SK-N-SH treated with all-trans-retinoic acid at 6 μM for 48 hours (cell line): ENCODE measurements around the gene TNS3.

ENCODE experiments used
- ARNTL ChIP-seq: fragments of 450-650 bp; formaldehyde crosslinking; IDR thresholded peaks from 2 replicates; pipeline ENCODE4 v1.5.0; 2020; ENCODE audit warnings: low read depth, mild to moderate bottlenecking, moderate library complexity, borderline replicate concordance
- CSDC2 ChIP-seq: fragments of 250-450 bp; sonication (Bioruptor Pico); IDR thresholded peaks from 2 replicates; pipeline ENCODE4 v1.5.0; 2020; ENCODE audit warnings: mild to moderate bottlenecking, moderate library complexity
- PPARA ChIP-seq: fragments of 250-450 bp; sonication (Bioruptor Pico); IDR thresholded peaks from 2 replicates; pipeline ENCODE4 v1.5.0; 2020; ENCODE audit warnings: mild to moderate bottlenecking, borderline replicate concordance
- RARB ChIP-seq: fragments of 250-450 bp; sonication (Bioruptor Pico); IDR thresholded peaks from 2 replicates; pipeline ENCODE4 v1.8.0; 2021; ENCODE audit warnings: mild to moderate bottlenecking, moderate library complexity
- SNAI2 ChIP-seq: fragments of 250-450 bp; sonication (Bioruptor Pico); IDR thresholded peaks from 2 replicates; pipeline ENCODE4 v1.5.0; 2020; ENCODE audit warnings: mild to moderate bottlenecking, moderate library complexity
- TCF4 ChIP-seq: fragments of 250-450 bp; sonication (Bioruptor Pico); IDR thresholded peaks from 2 replicates; pipeline ENCODE4 v1.8.0; 2021; ENCODE audit warnings: mild to moderate bottlenecking, moderate library complexity, borderline replicate concordance
- ZFP30 ChIP-seq: fragments of 450-650 bp; formaldehyde crosslinking; IDR thresholded peaks from 2 replicates; pipeline ENCODE4 v1.5.0; 2022; ENCODE audit warnings: mild to moderate bottlenecking, moderate library complexity
- TF ChIP-seq, protein P1 (sequence below): fragments of 250-450 bp; sonication (Bioruptor Pico); IDR thresholded peaks from 2 replicates; pipeline ENCODE4 v1.8.0; 2021; ENCODE audit warnings: low read depth, mild to moderate bottlenecking, moderate library complexity, borderline replicate concordance
- TF ChIP-seq, protein P2 (sequence below): fragments of 250-450 bp; sonication (Bioruptor Pico); IDR thresholded peaks from 2 replicates; pipeline ENCODE4 v1.5.0; 2020; ENCODE audit warnings: mild to moderate bottlenecking, moderate library complexity
- TF ChIP-seq, protein P3 (sequence below): fragments of 250-450 bp; sonication (Bioruptor Pico); IDR thresholded peaks from 2 replicates; pipeline ENCODE4 v1.8.0; 2020; ENCODE audit warnings: mild to moderate bottlenecking, moderate library complexity, borderline replicate concordance

DNA sequence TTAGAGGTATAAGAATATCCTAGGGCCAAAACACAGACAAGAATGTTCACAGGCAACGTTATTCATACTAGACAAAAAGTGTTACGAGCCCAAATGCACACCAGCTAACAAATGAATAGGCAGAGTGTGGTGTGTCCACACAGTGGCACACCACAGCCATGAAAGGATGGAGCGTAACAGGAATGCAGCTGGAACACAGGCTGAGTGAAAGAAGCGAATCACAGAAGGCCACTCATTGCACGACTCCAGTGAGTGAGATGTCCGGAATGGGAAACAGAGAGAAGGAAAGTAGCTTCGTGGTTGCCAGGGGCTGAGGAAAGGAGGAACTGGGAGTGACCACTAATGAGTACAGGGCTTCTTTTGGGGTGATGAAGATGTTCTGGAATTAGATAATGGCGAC, 198.8 kb downstream of the TNS3 start:
- TF ChIP-seq CSDC2: no peak
- TF ChIP-seq ARNTL: no peak
- no peak for TF ChIP-seq RARB (CRISPR knock-in tag)
- no peak for TF ChIP-seq PPARA (CRISPR knock-in tag)
- TF ChIP-seq, protein P1, sequence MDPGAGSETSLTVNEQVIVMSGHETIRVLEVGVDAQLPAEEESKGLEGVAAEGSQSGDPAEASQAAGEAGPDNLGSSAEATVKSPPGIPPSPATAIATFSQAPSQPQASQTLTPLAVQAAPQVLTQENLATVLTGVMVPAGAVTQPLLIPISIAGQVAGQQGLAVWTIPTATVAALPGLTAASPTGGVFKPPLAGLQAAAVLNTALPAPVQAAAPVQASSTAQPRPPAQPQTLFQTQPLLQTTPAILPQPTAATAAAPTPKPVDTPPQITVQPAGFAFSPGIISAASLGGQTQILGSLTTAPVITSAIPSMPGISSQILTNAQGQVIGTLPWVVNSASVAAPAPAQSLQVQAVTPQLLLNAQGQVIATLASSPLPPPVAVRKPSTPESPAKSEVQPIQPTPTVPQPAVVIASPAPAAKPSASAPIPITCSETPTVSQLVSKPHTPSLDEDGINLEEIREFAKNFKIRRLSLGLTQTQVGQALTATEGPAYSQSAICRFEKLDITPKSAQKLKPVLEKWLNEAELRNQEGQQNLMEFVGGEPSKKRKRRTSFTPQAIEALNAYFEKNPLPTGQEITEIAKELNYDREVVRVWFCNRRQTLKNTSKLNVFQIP (CRISPR knock-in tag): no peak
- no peak for TF ChIP-seq TCF4 (CRISPR knock-in tag)
- TF ChIP-seq, protein P2, sequence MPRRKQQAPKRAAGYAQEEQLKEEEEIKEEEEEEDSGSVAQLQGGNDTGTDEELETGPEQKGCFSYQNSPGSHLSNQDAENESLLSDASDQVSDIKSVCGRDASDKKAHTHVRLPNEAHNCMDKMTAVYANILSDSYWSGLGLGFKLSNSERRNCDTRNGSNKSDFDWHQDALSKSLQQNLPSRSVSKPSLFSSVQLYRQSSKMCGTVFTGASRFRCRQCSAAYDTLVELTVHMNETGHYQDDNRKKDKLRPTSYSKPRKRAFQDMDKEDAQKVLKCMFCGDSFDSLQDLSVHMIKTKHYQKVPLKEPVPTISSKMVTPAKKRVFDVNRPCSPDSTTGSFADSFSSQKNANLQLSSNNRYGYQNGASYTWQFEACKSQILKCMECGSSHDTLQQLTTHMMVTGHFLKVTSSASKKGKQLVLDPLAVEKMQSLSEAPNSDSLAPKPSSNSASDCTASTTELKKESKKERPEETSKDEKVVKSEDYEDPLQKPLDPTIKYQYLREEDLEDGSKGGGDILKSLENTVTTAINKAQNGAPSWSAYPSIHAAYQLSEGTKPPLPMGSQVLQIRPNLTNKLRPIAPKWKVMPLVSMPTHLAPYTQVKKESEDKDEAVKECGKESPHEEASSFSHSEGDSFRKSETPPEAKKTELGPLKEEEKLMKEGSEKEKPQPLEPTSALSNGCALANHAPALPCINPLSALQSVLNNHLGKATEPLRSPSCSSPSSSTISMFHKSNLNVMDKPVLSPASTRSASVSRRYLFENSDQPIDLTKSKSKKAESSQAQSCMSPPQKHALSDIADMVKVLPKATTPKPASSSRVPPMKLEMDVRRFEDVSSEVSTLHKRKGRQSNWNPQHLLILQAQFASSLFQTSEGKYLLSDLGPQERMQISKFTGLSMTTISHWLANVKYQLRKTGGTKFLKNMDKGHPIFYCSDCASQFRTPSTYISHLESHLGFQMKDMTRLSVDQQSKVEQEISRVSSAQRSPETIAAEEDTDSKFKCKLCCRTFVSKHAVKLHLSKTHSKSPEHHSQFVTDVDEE (CRISPR knock-in tag): no peak
- no peak for TF ChIP-seq SNAI2 (CRISPR knock-in tag)
- no peak for TF ChIP-seq ZFP30 (CRISPR knock-in tag)
- TF ChIP-seq, protein P3, sequence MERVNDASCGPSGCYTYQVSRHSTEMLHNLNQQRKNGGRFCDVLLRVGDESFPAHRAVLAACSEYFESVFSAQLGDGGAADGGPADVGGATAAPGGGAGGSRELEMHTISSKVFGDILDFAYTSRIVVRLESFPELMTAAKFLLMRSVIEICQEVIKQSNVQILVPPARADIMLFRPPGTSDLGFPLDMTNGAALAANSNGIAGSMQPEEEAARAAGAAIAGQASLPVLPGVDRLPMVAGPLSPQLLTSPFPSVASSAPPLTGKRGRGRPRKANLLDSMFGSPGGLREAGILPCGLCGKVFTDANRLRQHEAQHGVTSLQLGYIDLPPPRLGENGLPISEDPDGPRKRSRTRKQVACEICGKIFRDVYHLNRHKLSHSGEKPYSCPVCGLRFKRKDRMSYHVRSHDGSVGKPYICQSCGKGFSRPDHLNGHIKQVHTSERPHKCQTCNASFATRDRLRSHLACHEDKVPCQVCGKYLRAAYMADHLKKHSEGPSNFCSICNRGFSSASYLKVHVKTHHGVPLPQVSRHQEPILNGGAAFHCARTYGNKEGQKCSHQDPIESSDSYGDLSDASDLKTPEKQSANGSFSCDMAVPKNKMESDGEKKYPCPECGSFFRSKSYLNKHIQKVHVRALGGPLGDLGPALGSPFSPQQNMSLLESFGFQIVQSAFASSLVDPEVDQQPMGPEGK (CRISPR knock-in tag): no peak
